ENCODE measurements around the gene CDH23. TPM values are rescaled to one million over a fixed set of nuclear protein-coding genes. Genes with fewer than 3 reads are reported as not detected.

Gene CDH23
- total RNA-seq, 1 experiment from 2014 or later = 0.34 TPM

- H3K36me3 ChIP-seq (ENCODE audit: control insufficient read depth, insufficient read depth, low read length) = no peaks in the 10 kb centered on the region
- Mint-ChIP-seq H3K4me3 (ENCODE audit: unreplicated experiment) (no peak overlapping the region), H3K36me3 (ENCODE audit: insufficient read depth, unreplicated experiment) (no peaks in the 10 kb centered on the region), H3K27ac (ENCODE audit: unreplicated experiment) (no peak overlapping the region), H3K9me3 (ENCODE audit: unreplicated experiment) (no peaks in the 10 kb centered on the region), H3K27me3 (ENCODE audit: insufficient read depth, unreplicated experiment) (peaks cover 8% of the 10 kb centered on the region), H3K4me1 (ENCODE audit: low read depth, unreplicated experiment) (no peaks in the 10 kb centered on the region)
- H3K27me3 ChIP-seq (replicated peaks; ENCODE audit: control insufficient read depth, insufficient read depth, low read length) = no peaks in the 10 kb centered on the region
- TF ChIP-seq CTCF (IDR thresholded peaks at IDR 0.05; ENCODE audit: insufficient read depth in 1 of 2, low read depth in 1 of 2, low read length in 1 of 2, severe bottlenecking in 1 of 2, unreplicated experiment in 1 of 2) = no peak
- intact Hi-C loops (cut with micrococcal nuclease; ENCODE audit: unreplicated experiment) = no loop called here
- ChIA-PET CTCF (no interaction called here), POLR2A (no interaction called here)
- H3K4me3 ChIP-seq (ENCODE audit: low read depth, low read length) = no peak overlapping the region
- no peak for DNase-seq
- no TSS peak for BruUV-seq (replicated peaks)
- no peaks in the 10 kb centered on the region for H3K9me3 ChIP-seq
- H3K4me1 ChIP-seq = no peaks in the 10 kb centered on the region
These were observed 141.0 kb downstream of the CDH23 start for GRCh38 chr10:71537681-71538080.

GRCh38 chr10:71538608-71539260 is 142.0 kb downstream of the CDH23 start:
- H3K4me3 ChIP-seq (ENCODE audit: low read depth, low read length) = no peak overlapping the region
- H3K27ac Mint-ChIP-seq (ENCODE audit: unreplicated experiment) = no peak overlapping the region
- intact Hi-C loops (cut with micrococcal nuclease; ENCODE audit: unreplicated experiment) = no loop called here
- H3K9me3 ChIP-seq = no peaks in the 10 kb centered on the region
- H3K4me1 Mint-ChIP-seq (ENCODE audit: low read depth, unreplicated experiment) = no peaks in the 10 kb centered on the region
- no peaks in the 10 kb centered on the region for H3K36me3 Mint-ChIP-seq (ENCODE audit: insufficient read depth, unreplicated experiment)
- no peaks in the 10 kb centered on the region for H3K27me3 ChIP-seq (replicated peaks; ENCODE audit: control insufficient read depth, insufficient read depth, low read length)
- POLR2A ChIA-PET = no interaction called here
- peaks cover 8% of the 10 kb centered on the region for H3K27me3 Mint-ChIP-seq (ENCODE audit: insufficient read depth, unreplicated experiment)
- CTCF ChIA-PET = no interaction called here
- no peak for DNase-seq
- no peak overlapping the region for H3K4me3 Mint-ChIP-seq (ENCODE audit: unreplicated experiment)
- no peaks in the 10 kb centered on the region for H3K36me3 ChIP-seq (ENCODE audit: control insufficient read depth, insufficient read depth, low read length)
- H3K9me3 Mint-ChIP-seq (ENCODE audit: unreplicated experiment) = no peaks in the 10 kb centered on the region
- TF ChIP-seq CTCF (IDR thresholded peaks at IDR 0.05; ENCODE audit: insufficient read depth in 1 of 2, low read depth in 1 of 2, low read length in 1 of 2, severe bottlenecking in 1 of 2, unreplicated experiment in 1 of 2) = no peak
- H3K4me1 ChIP-seq = no peaks in the 10 kb centered on the region
- BruUV-seq (replicated peaks) = no TSS peak

DNA sequence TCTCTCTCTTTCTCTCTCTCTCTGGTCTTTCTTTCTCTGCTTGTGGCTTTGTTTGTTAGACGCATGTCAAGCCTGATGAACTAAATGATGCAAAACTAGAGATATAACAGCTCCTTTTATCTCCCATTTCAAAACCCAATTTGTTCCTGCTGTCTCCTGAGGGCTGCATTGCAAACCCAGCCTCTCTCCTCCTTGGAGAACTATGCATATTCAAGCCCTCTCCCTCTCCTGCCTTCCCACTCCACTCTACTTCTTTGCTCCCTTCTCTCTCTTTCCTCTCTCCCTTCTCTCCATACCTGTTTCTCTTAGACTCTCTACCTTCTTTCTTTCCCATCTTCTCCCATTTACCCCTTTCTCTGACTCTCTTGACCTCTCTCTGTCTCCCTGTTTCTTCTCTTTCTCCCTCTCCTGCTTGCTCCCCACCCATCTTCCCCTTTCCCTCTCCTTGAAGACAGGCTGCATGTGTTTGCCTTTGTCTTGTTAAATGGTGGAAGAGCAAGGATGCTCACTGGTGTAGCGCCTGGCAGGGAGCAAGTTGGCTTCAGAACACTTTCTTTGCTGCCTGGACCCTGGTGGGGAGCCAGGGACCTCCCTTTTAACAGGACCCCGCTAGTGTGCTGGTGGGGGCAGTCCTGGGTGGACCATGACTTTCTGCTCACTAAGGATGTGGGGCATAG is 142.9 kb downstream of the CDH23 start:
- no peak for TF ChIP-seq CTCF (IDR thresholded peaks at IDR 0.05; ENCODE audit: insufficient read depth in 1 of 2, low read depth in 1 of 2, low read length in 1 of 2, severe bottlenecking in 1 of 2, unreplicated experiment in 1 of 2)
- H3K36me3 ChIP-seq (ENCODE audit: control insufficient read depth, insufficient read depth, low read length) = no peaks in the 10 kb centered on the region
- no peaks in the 10 kb centered on the region for H3K36me3 Mint-ChIP-seq (ENCODE audit: insufficient read depth, unreplicated experiment)
- no peaks in the 10 kb centered on the region for H3K27me3 ChIP-seq (replicated peaks; ENCODE audit: control insufficient read depth, insufficient read depth, low read length)
- ChIA-PET CTCF (no interaction called here), POLR2A (no interaction called here)
- H3K9me3 ChIP-seq = no peaks in the 10 kb centered on the region
- no TSS peak for BruUV-seq (replicated peaks)
- H3K4me1 ChIP-seq = no peaks in the 10 kb centered on the region
- intact Hi-C loops (cut with micrococcal nuclease; ENCODE audit: unreplicated experiment) = no loop called here
- no peak overlapping the region for H3K4me3 ChIP-seq (ENCODE audit: low read depth, low read length)
- no peak overlapping the region for H3K27ac Mint-ChIP-seq (ENCODE audit: unreplicated experiment)
- H3K4me1 Mint-ChIP-seq (ENCODE audit: low read depth, unreplicated experiment) = no peaks in the 10 kb centered on the region
- no peak overlapping the region for H3K4me3 Mint-ChIP-seq (ENCODE audit: unreplicated experiment)
- no peak for DNase-seq
- peaks cover 8% of the 10 kb centered on the region for H3K27me3 Mint-ChIP-seq (ENCODE audit: insufficient read depth, unreplicated experiment)
- H3K9me3 Mint-ChIP-seq (ENCODE audit: unreplicated experiment) = no peaks in the 10 kb centered on the region

Measured in Caco-2 (cell line).